DOHH2 (cell line): Measurements from ENCODE around the gene SAXO2.

Experiments
- EZH2phosphoT487 ChIP-seq: fragments of 200-600 bp; sonication (generic); IDR thresholded peaks from 2 replicates; pipeline ENCODE4 v1.6.1; 2017; ENCODE audit warnings: borderline replicate concordance, mild to moderate bottlenecking, antibody characterized with exemption, low read length, moderate library complexity, mixed read lengths
- TF ChIP-seq, protein P1 (sequence below): fragments of 200-600 bp; sonication (generic); IDR thresholded peaks from one replicate; pipeline ENCODE4 v1.5.1; 2014; ENCODE audit warnings: antibody characterized with exemption, mild to moderate bottlenecking, low read depth, low read length; ENCODE audit not compliant: poor library complexity, severe bottlenecking

DNA sequence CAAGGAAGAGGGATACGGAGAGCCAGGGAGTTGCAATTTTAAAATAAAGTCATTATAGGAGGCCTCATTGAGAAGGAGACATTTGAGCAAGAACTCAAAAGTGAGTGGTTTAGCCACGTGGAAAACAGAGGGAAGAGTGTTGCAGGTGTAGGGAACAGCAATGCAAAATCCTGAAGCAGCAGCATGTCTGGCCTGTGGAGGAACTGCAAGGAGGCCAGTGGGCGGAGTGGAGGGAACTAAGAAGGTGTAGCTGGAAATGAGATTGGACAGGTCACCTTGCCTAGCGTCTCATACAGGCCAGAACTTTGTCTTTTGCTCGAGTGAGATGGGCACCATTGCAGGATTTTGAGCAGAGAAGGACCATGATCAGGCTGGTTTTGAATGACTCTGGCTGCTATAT is 34.9 kb downstream of the SAXO2 start:
- TF ChIP-seq, protein P1, sequence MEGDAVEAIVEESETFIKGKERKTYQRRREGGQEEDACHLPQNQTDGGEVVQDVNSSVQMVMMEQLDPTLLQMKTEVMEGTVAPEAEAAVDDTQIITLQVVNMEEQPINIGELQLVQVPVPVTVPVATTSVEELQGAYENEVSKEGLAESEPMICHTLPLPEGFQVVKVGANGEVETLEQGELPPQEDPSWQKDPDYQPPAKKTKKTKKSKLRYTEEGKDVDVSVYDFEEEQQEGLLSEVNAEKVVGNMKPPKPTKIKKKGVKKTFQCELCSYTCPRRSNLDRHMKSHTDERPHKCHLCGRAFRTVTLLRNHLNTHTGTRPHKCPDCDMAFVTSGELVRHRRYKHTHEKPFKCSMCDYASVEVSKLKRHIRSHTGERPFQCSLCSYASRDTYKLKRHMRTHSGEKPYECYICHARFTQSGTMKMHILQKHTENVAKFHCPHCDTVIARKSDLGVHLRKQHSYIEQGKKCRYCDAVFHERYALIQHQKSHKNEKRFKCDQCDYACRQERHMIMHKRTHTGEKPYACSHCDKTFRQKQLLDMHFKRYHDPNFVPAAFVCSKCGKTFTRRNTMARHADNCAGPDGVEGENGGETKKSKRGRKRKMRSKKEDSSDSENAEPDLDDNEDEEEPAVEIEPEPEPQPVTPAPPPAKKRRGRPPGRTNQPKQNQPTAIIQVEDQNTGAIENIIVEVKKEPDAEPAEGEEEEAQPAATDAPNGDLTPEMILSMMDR: no peak
- TF ChIP-seq EZH2phosphoT487: no peak
